ENCODE results near the gene LPAR1.
A peak's percentile ranks its signal among the peaks of the same experiment; 100 is the strongest.

The LPAR1 gene

DNA sequence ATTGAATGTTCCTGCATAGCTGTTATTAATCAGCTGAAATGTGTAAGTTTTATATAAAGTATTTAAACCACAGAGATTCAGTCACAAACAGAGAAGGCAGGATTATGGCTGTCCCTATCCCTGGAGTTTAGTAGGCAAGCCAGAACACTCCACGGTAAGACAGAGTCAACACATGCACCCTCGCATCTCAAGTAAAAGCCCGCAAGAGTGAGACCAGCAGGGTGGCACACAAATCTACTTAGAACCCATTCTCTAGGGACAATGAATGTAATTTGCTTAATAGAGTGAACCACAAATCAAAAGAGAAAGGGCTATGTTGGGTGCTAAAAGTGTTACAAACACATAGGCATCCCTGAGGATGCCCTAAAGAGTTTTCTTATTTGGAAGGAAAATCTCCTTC lies 35.1 kb downstream of the LPAR1 start:
- H3K27ac Mint-ChIP-seq, result no peak overlapping the region
- DNase-seq (no peak), ATAC-seq (replicated peaks) (no peak)
- peaks cover 0 to 3% of the 10 kb centered on the region in 2 donors for H3K27me3 Mint-ChIP-seq
- H3K4me1 Mint-ChIP-seq, result peaks cover 0 to 8% of the 10 kb centered on the region in 2 donors
- no peak overlapping the region for H3K4me3 Mint-ChIP-seq
- peaks cover 0 to 4% of the 10 kb centered on the region in 2 donors for H3K9me3 Mint-ChIP-seq
- no peaks in the 10 kb centered on the region for H3K36me3 Mint-ChIP-seq

DNA sequence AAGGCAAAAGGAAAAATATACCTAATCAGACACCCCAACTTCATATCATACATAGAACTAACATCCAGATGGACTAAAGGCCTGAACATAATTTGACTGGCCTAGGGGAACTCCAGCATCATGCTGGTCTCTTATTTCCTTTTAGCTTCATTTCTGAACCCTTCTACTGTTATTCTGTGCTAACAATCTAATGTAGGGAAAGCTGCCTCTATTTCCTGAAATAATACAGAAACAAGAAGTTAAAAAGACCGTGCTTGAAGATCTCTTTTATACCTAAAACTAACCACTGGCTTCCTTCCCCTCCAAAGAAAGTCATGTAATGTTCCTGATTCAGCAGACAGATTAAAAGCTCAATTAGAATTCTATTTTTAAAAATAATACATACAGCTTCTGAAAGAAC lies 36.7 kb downstream of the LPAR1 start:
- DNase-seq (no peak), ATAC-seq (replicated peaks) (no peak)
- H3K9me3 Mint-ChIP-seq, result peaks cover 0 to 4% of the 10 kb centered on the region in 2 donors
- H3K36me3 Mint-ChIP-seq, result no peaks in the 10 kb centered on the region
- H3K4me3 Mint-ChIP-seq, result no peak overlapping the region
- H3K27me3 Mint-ChIP-seq, result no peaks in the 10 kb centered on the region
- H3K4me1 Mint-ChIP-seq, result peaks cover 0 to 8% of the 10 kb centered on the region in 2 donors
- H3K27ac Mint-ChIP-seq, result no peak overlapping the region

DNA sequence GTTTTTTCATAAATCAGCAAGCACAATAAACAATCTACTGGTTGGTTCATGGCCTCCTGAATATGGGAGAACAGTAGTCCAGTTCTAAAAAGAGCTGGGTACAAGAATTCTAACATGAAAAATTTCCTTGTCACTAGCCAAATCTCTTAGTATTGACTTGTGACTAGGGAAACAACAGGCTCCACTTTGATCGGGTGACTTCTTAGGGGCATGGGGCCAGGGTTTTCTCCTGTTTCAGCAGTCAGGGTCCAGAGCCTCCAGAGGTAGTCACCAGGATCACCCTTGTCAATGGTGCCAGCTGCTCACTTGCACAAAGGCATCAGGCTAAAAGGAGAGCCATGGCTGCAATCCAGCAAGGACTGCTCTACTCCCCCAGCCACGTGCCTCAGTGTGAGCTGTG lies 38.1 kb downstream of the LPAR1 start:
- no peak overlapping the region for H3K4me3 Mint-ChIP-seq
- H3K27ac Mint-ChIP-seq, result no peak overlapping the region
- DNase-seq (no peak), ATAC-seq (replicated peaks) (no peak)
- H3K27me3 Mint-ChIP-seq, result no peaks in the 10 kb centered on the region
- no peaks in the 10 kb centered on the region for H3K36me3 Mint-ChIP-seq
- peaks cover 0 to 4% of the 10 kb centered on the region in 2 donors for H3K9me3 Mint-ChIP-seq
- H3K4me1 Mint-ChIP-seq, result peaks cover 3 to 18% of the 10 kb centered on the region in 2 donors

DNA sequence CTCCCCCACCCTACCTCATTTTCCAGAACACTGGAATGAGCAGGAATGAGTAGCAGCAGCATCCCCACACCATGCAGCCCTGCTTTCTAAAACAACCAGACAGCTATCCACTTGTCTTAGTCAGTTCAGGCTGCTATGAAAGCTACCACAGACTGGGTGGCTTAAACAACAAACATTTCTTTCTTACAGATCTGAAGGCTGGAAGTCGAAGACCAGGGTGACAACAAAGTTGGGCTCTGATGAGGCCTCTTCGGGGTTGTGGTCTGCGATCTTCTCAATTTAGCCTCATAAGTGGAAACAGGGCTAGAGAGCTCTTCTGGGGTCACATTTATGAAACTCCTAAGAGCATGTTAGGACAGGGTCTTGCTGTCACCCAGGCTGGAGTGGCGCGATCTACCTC lies 38.9 kb downstream of the LPAR1 start:
- peaks cover 4 to 24% of the 10 kb centered on the region in 2 donors for H3K4me1 Mint-ChIP-seq
- H3K4me3 Mint-ChIP-seq, result no peak overlapping the region
- no peak overlapping the region for H3K27ac Mint-ChIP-seq
- peaks cover 0 to under 1% of the 10 kb centered on the region in 2 donors for H3K9me3 Mint-ChIP-seq
- no peaks in the 10 kb centered on the region for H3K27me3 Mint-ChIP-seq
- DNase-seq (no peak), ATAC-seq (replicated peaks) (no peak)
- no peaks in the 10 kb centered on the region for H3K36me3 Mint-ChIP-seq

DNA sequence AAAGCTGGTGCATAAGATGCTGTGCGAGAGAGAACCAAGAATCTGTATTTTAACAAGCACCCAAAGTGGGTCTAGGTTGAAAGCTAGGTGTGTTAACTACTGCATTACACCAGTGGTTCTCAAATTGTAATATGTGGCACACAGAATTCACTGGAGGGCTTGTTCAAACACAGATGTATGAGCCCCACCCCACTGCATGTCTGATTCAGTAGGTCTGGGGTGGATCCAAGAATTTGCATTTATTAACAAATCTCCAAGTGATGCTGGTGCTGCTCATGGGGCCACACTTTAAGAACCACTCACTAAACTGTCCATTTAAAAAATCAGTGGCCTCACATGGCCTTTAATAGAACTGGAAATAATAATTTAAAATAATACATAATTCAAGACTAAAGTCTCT lies 40.4 kb downstream of the LPAR1 start:
- no peak for DNase-seq
- Mint-ChIP-seq H3K9me3 (no peaks in the 10 kb centered on the region), H3K27me3 (peaks cover 0 to 4% of the 10 kb centered on the region in 2 donors), H3K4me1 (peaks cover 7 to 26% of the 10 kb centered on the region in 2 donors), H3K27ac (no peak overlapping the region), H3K36me3 (no peaks in the 10 kb centered on the region), H3K4me3 (no peak overlapping the region)
- no peak for ATAC-seq (replicated peaks)

DNA sequence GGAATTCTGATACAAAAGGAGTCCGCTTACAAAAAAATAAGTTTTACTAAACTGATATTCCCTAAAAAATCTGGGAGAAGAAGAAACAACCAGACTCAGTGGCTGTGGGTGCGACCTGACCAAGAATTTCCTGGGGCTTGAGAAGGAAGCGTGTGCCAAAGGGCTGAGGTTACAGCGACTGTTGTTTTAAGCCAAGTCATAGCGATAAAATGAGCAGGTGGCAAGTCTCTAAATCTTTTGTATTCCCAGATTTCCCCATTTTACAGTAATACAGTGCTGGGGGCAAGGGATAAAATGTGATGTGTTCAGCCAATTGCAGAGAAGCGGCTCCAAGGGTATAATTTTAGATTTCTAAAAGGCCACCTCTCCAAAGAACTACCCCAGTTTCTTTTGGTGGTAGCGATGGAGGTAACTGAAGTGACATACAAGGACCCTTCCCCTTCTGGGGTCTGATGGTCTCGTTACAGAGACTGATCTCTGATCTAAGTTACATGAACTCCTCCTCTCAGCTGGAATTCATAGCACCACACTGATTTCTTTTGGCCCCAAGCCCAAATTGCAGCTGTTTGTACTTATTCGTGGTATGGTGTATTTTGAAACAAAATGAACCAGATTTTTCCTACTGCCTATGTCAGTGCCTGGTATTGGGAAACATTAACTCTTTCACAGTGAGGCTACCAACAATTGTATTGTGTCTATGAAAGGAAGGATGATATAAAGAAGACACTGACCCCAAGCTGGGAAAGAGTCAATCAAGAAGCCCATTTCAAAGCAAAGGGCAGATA lies 41.6 kb downstream of the LPAR1 start:
- Mint-ChIP-seq H3K36me3 (no peaks in the 10 kb centered on the region), H3K27me3 (peaks cover 0 to 4% of the 10 kb centered on the region in 2 donors), H3K4me1 (peaks cover 7 to 26% of the 10 kb centered on the region in 2 donors), H3K27ac (no peak overlapping the region), H3K4me3 (no peak overlapping the region), H3K9me3 (no peaks in the 10 kb centered on the region)
- ATAC-seq (replicated peaks) (no peak), DNase-seq (no peak)

DNA sequence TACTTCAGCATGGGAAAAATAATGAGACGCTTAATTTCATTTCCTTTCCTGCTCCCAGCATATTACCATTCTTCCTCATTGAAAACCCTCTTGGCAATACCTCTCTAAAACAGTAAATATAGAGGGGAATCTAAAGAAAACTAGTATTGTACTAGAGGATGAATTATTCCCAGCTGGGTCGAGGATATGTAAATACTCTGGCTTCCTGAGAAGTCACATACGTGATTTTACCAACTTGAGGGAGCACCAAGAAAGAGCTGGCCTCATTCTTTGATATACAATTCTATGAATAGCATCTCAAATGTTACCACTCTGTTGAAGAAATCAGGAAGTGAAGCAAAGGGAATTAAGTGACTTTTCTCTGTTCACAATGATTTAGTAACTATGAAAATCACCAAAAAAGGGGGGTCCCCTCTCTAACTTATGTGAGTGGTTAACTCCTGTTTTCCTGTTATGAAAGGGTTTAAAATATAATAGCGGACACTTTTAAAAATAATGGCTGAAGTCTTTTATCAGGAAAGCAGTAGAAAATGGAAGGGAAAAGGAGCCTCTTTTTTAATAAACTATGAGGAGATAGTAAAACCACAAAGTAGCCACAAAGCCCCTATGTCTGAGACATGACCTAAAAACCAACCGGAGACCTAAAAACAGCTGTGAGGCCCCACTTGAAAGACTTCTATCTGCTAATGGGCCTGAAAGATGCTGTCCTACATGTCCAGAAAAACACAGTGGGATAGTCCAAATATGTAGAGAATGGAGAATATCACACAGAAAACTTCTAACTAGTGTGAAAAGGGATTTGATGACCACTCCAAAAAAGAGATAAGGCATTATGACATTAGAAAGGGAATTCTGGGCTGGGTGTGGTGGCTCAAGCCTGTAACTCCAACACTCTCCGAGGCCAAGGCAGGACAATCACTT lies 42.6 kb downstream of the LPAR1 start:
- peaks cover 0 to 4% of the 10 kb centered on the region in 2 donors for H3K27me3 Mint-ChIP-seq
- peak overlapping the region in 1 of 2 donors; percentile 2 for H3K4me3 Mint-ChIP-seq
- H3K27ac Mint-ChIP-seq, result no peak overlapping the region
- H3K4me1 Mint-ChIP-seq, result peaks cover 7 to 18% of the 10 kb centered on the region in 2 donors
- peak; percentile 66 to 69 for ATAC-seq (replicated peaks)
- no peaks in the 10 kb centered on the region for H3K9me3 Mint-ChIP-seq
- no peak for DNase-seq
- no peaks in the 10 kb centered on the region for H3K36me3 Mint-ChIP-seq

DNA sequence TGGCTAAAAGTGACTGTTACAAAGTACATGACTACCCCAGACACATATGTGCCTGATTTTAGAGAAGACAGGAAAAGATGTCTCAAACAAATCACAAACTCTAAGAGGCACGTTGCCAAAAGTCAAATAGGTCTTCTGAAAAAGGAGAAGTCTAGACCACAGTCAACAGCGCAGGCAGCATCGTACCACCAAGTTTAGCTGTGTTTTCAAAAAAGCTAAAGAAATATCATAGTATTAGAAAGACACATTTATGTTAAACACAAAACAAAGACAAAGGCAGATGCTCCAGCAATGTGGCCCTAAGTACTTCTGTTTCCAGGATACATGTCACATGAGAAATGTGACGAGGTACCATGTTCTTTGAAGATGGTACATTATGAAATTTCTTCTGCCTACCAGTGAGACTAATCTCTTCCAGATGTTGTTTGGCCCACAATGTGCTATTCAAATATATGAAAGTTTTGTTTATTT lies 43.5 kb downstream of the LPAR1 start:
- ATAC-seq (replicated peaks), result peak; percentile 58 to 78
- DNase-seq, result no peak
- no peaks in the 10 kb centered on the region for H3K36me3 Mint-ChIP-seq
- no peaks in the 10 kb centered on the region for H3K9me3 Mint-ChIP-seq
- H3K4me1 Mint-ChIP-seq, result peaks cover 7 to 18% of the 10 kb centered on the region in 2 donors
- H3K4me3 Mint-ChIP-seq, result no peak overlapping the region
- H3K27ac Mint-ChIP-seq, result no peak overlapping the region
- peaks cover 0 to 4% of the 10 kb centered on the region in 2 donors for H3K27me3 Mint-ChIP-seq

DNA sequence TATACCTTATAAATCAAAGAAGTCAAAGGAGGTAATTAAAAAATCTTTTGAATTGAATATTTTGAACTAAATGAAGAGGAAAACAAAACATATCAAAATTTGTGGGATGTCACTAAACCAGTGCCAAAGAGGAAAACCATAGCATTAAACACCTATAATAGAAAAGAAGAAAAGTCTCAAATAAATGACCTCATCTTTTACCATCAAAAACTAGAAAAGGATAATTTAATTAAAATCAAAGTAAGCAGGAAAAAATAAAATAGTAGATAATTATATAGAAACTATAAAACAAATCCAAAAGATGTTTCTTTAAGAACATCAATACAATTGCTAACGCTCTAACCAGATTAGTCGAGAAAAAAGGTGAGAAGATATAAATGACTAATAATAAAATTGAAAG lies 47.8 kb downstream of the LPAR1 start:
- no peak for ATAC-seq (replicated peaks)
- no peaks in the 10 kb centered on the region for H3K36me3 Mint-ChIP-seq
- H3K27me3 Mint-ChIP-seq, result peaks cover 0 to 4% of the 10 kb centered on the region in 2 donors
- no peak overlapping the region for H3K27ac Mint-ChIP-seq
- H3K4me1 Mint-ChIP-seq, result peaks cover 4 to 11% of the 10 kb centered on the region in 2 donors
- no peak overlapping the region for H3K4me3 Mint-ChIP-seq
- DNase-seq, result no peak
- peaks cover 5 to 7% of the 10 kb centered on the region in 2 donors for H3K9me3 Mint-ChIP-seq

DNA sequence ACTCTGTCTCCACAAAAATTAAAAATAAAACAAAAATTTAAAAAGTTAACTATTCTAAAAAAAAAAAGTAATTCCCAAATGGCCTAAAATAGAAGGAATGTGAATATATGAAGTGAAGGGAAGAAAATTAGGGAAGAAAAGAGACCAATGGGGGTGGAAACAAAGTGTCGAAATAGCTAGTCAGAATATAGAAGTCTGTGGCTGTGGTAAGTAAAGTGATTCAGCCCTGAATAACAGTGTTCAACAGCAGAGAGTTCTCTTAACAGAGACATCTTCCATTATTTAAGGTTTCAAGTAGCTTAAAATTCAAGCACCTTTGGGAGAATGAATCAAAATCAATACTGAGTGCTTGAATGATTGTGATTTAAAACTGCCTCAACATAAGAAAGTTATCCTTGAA lies 51.7 kb downstream of the LPAR1 start:
- H3K4me3 Mint-ChIP-seq, result no peak overlapping the region
- ATAC-seq (replicated peaks), result no peak
- H3K9me3 Mint-ChIP-seq, result peaks cover 5 to 8% of the 10 kb centered on the region in 2 donors
- no peaks in the 10 kb centered on the region for H3K36me3 Mint-ChIP-seq
- H3K27me3 Mint-ChIP-seq, result no peaks in the 10 kb centered on the region
- DNase-seq, result no peak
- no peak overlapping the region for H3K27ac Mint-ChIP-seq
- no peaks in the 10 kb centered on the region for H3K4me1 Mint-ChIP-seq

DNA sequence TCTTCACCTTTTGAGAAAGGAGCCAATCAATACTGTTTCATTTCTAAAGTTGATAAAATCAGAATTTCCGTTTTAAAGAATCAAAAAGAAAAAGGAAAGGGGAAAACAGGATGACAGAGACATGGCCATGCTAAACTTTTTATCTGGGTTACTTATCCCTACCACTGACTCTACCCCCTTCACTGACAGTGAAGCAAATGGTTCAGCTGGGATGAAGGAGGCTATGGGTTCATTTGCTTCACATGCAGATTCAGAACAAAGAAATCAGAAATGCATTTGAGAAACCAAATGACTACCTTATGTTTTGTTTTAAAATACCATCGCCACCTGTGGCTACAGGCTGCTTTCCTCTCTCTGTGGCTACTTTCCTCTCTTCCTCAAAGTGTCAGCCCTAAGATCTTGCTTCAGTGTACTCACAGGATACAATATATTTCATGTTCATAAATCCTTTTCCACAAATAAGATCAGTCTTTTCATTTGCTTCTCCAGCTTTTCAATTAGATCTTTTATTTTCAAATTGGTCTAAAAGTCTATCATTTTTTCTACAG lies 53.3 kb downstream of the LPAR1 start:
- ATAC-seq (replicated peaks) (no peak), DNase-seq (no peak)
- Mint-ChIP-seq H3K27me3 (no peaks in the 10 kb centered on the region), H3K36me3 (no peaks in the 10 kb centered on the region), H3K4me3 (no peak overlapping the region), H3K9me3 (peaks cover 5 to 8% of the 10 kb centered on the region in 2 donors), H3K4me1 (no peaks in the 10 kb centered on the region), H3K27ac (no peak overlapping the region)

DNA sequence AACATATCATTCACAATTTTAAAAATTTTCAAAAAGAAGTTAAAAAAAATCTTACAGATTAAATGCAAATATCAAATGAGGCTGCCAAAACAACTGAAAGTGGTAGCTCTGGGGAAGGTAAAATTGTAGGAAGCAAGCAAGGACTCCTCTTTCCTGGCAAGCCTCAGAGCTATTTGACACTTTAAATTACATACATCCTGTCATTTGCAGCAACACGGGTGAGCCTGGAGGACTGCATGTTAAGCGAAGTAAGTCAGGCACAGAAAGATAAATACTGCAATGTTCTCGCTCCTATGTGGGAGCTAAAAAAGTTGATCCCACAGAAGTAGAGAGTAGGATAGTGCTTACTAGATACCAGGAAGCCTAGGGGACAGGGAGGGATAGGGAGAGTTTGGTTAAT lies 58.0 kb downstream of the LPAR1 start:
- H3K27me3 Mint-ChIP-seq, result peaks cover 0 to 4% of the 10 kb centered on the region in 2 donors
- no peak for DNase-seq

DNA sequence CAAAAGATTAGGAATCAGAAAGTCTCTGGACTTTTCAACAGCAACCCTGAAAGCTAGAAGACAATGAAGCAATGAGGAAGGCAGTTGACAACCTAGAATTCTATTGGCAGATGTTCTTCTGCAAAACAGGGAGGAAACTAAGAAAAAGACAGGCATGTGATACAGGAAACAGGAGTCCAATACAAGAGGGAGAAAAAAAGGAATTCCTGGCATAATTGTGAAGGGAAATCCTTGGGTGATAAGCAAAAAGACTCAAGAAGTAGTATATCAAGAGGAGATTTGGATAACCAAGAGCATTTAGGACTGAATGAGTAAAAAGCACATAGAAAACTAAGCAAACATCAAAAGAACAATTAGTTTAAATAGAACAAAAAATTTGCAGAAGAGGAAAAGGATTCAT lies 58.6 kb downstream of the LPAR1 start:
- no peaks in the 10 kb centered on the region for H3K4me1 Mint-ChIP-seq
- no peak overlapping the region for H3K4me3 Mint-ChIP-seq
- peaks cover 0 to 2% of the 10 kb centered on the region in 2 donors for H3K9me3 Mint-ChIP-seq
- H3K27ac Mint-ChIP-seq, result no peak overlapping the region
- no peaks in the 10 kb centered on the region for H3K36me3 Mint-ChIP-seq
- DNase-seq (no peak), ATAC-seq (replicated peaks) (no peak)
- peaks cover 0 to 4% of the 10 kb centered on the region in 2 donors for H3K27me3 Mint-ChIP-seq

More for the DNA sequence above, 58.0 kb downstream of the LPAR1 start:
- Mint-ChIP-seq H3K4me3 (no peak overlapping the region), H3K36me3 (no peaks in the 10 kb centered on the region), H3K4me1 (no peaks in the 10 kb centered on the region), H3K27ac (no peak overlapping the region), H3K9me3 (peaks cover 0 to 2% of the 10 kb centered on the region in 2 donors)
- no peak for ATAC-seq (replicated peaks)

DNA sequence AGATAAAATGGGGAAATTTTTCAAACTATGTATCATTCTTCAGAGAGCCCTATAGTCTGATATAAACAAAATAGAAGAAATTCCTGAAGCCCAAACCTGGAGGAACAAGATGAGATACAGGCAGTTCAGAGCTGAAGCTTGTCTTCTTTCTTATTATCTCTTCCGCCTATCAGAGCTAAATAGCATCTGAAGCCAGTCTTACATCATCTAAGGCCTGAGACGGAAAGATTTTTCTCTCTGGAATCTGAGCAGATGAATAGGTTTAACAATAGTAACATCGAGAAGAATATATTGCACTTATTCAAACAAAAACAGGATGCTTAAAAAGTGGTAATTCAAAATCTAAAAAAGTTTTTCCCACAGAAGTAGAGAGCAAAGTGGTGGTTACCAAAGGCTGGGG lies 59.8 kb downstream of the LPAR1 start:
- no peak for DNase-seq
- no peaks in the 10 kb centered on the region for H3K4me1 Mint-ChIP-seq

More for the DNA sequence above, 59.8 kb downstream of the LPAR1 start:
- H3K27me3 Mint-ChIP-seq, result peaks cover 0 to 4% of the 10 kb centered on the region in 2 donors
- no peak for ATAC-seq (replicated peaks)
- no peak overlapping the region for H3K27ac Mint-ChIP-seq
- H3K36me3 Mint-ChIP-seq, result no peaks in the 10 kb centered on the region
- H3K9me3 Mint-ChIP-seq, result peaks cover 0 to 2% of the 10 kb centered on the region in 2 donors
- H3K4me3 Mint-ChIP-seq, result no peak overlapping the region

Data from stimulated activated naive B cell treated with anti-CD40 and anti-IgM and Interleukin-4, amounts not matched to agents 10 μg/mL and 1 μg/mL and 100 μg/mL, for 72 hours (primary cell).